ENCODE data around the gene ALDH9A1.
"Not testable (repeated sequence)": the region's sequence is repeated elsewhere in the genome, so short reads cannot be mapped to it uniquely, and the experiment has no call there.

ALDH9A1 gene

GRCh38 chr1:165645654-165646366 lies 52.6 kb downstream of the ALDH9A1 start:
- DNase-seq (ENCODE audit: low spot score), result no peak

GRCh38 chr1:165644064-165644735 lies 54.2 kb downstream of the ALDH9A1 start:
- DNase-seq (ENCODE audit: low spot score), result no peak

GRCh38 chr1:165641231-165641987 lies 57.0 kb downstream of the ALDH9A1 start:
- no peak for DNase-seq (ENCODE audit: low spot score)

GRCh38 chr1:165639821-165640623 lies 58.3 kb downstream of the ALDH9A1 start:
- no peak for DNase-seq (ENCODE audit: low spot score)

GRCh38 chr1:165638211-165638610 lies 60.2 kb downstream of the ALDH9A1 start:
- DNase-seq (ENCODE audit: low spot score), result not testable (repeated sequence)

GRCh38 chr1:165637427-165637826 lies 60.9 kb downstream of the ALDH9A1 start:
- no peak for DNase-seq (ENCODE audit: low spot score)

GRCh38 chr1:165635823-165636222 lies 62.5 kb downstream of the ALDH9A1 start:
- no peak for DNase-seq (ENCODE audit: low spot score)

GRCh38 chr1:165635329-165635728 lies 63.0 kb downstream of the ALDH9A1 start:
- DNase-seq (ENCODE audit: low spot score), result no peak

- DNase-seq (ENCODE audit: low spot score), result no peak
Measured at GRCh38 chr1:165634154-165634921, 64.0 kb downstream of the ALDH9A1 start.

GRCh38 chr1:165633614-165634013 lies 64.7 kb downstream of the ALDH9A1 start:
- no peak for DNase-seq (ENCODE audit: low spot score)

GRCh38 chr1:165632491-165632890 lies 65.9 kb downstream of the ALDH9A1 start:
- DNase-seq (ENCODE audit: low spot score), result no peak

GRCh38 chr1:165632152-165632469 lies 66.3 kb downstream of the ALDH9A1 start:
- DNase-seq (ENCODE audit: low spot score), result no peak

GRCh38 chr1:165631342-165632151 lies 66.8 kb downstream of the ALDH9A1 start:
- DNase-seq (ENCODE audit: low spot score), result peak; percentile 53

GRCh38 chr1:165630629-165631341 lies 67.6 kb downstream of the ALDH9A1 start, which contains the start of gene MGST3:
TSS of gene MGST3 (plus strand) at chr1:165631234. CDS start at chr1:165649848, 18,614 bp downstream.
- DNase-seq (ENCODE audit: low spot score), result peak; percentile 99

- DNase-seq (ENCODE audit: low spot score), result peak; percentile 25
Measured at GRCh38 chr1:165629848-165630628, 68.3 kb downstream of the ALDH9A1 start.

GRCh38 chr1:165629151-165629550 lies 69.2 kb downstream of the ALDH9A1 start:
- no peak for DNase-seq (ENCODE audit: low spot score)

GRCh38 chr1:165628147-165628822 lies 70.1 kb downstream of the ALDH9A1 start:
- no peak for DNase-seq (ENCODE audit: low spot score)

- no peak for DNase-seq (ENCODE audit: low spot score)
Measured at GRCh38 chr1:165624441-165624840, 73.9 kb downstream of the ALDH9A1 start.
